Vagina (tissue), 2 donors: ENCODE measurements around the gene THRA. TPM values are rescaled to one million over a fixed set of nuclear protein-coding genes. Genes with fewer than 3 reads are reported as not detected.

Experiments
- DNase-seq, 2 donors: peaks; one replicate each; pipeline ENCODE4 v3.0.0-alpha.2; 2017; ENCODE audit errors: extremely low spot score in 2 of 2
- H3K27ac ChIP-seq: fragments of 200-600 bp; sonication (generic); one replicate; pipeline ENCODE4 v1.5.1; 2019
- H3K27me3 ChIP-seq: fragments of 200-600 bp; sonication (generic); one replicate; pipeline ENCODE4 v1.5.1; 2019
- H3K36me3 ChIP-seq, 2 donors: fragments of 200-600 bp; sonication (generic); one replicate each; pipeline ENCODE4 v1.5.1; 2017 to 2019
- H3K4me1 ChIP-seq: fragments of 200-600 bp; sonication (generic); one replicate; pipeline ENCODE4 v1.5.1; 2019
- H3K4me3 ChIP-seq, 2 donors: fragments of 200-600 bp; sonication (generic); 1 replicate in 1 of 2; 2 replicates in 1 of 2; pipeline ENCODE4 v1.5.1; 2016 to 2019
- H3K9me3 ChIP-seq: fragments of 200-600 bp; sonication (generic); one replicate; pipeline ENCODE4 v1.5.1; 2019
- CTCF ChIP-seq, 3 experiments: fragments of 450-650 bp in 2 of 3; fragments of 200-600 bp in 1 of 3; sonication (generic) in 1 of 3; IDR thresholded peaks; one replicate each; pipeline ENCODE4 v1.5.1; 2017 to 2019; ENCODE audit warnings: antibody characterized with exemption in 3 of 3, mild to moderate bottlenecking in 2 of 3, moderate library complexity in 2 of 3
- POLR2A ChIP-seq, 2 donors: fragments of 450-650 bp; IDR thresholded peaks; one replicate each; pipeline ENCODE4 v1.6.1; 2017; ENCODE audit warnings: antibody characterized with exemption in 2 of 2, mild to moderate bottlenecking in 2 of 2, moderate library complexity in 2 of 2
- POLR2AphosphoS5 ChIP-seq, 2 donors: sonication (generic); formaldehyde crosslinking; IDR thresholded peaks; one replicate each; pipeline ENCODE4 v1.9.0; 2017; ENCODE audit warnings: antibody characterized with exemption in 2 of 2, mild to moderate bottlenecking in 2 of 2, low read depth in 1 of 2; ENCODE audit not compliant: insufficient read depth in 1 of 2
- intact Hi-C: fragments of 100-400 bp; cut with DNase I; formaldehyde crosslinking; loops from one replicate; pipeline ENCODE4 v1.15.1; 2023
- total RNA-seq: library from RNA; depleted of rRNA; stranded (reverse); fragments of >200 nt; gene quantifications from one replicate; pipeline ENCODE4 v1.2.3, GENCODE V29; 2016

Gene THRA
- total RNA-seq, 1 donor from 2014 or later: 40.3 TPM

- Histone ChIP-seq H3K36me3 (peaks cover 0 to 9% of the 10 kb centered on the region in 2 donors), H3K27ac (peak overlapping the region; percentile 89), H3K4me1 (peaks cover 81% of the 10 kb centered on the region), H3K4me3 (no peak overlapping the region), H3K9me3 (no peaks in the 10 kb centered on the region), H3K27me3 (no peaks in the 10 kb centered on the region)
- intact Hi-C loops: loop anchor here (5.0 kb wide), 2 partner anchors 96 to 151 kb away; no protein-coding TSS in a partner anchor
- DNase-seq: no peak
- TF ChIP-seq POLR2A (IDR thresholded peaks at IDR 0.05) (no peak), CTCF (IDR thresholded peaks at IDR 0.05) (no peak), POLR2AphosphoS5 (IDR thresholded peaks at IDR 0.05; ENCODE audit: insufficient read depth in 1 of 2, low read depth in 1 of 2) (no peak)
These were observed 46.5 kb upstream of the THRA start for GRCh38 chr17:40015998-40016985.

GRCh38 chr17:40017422-40018080 lies 45.2 kb upstream of the THRA start:
- Histone ChIP-seq H3K4me3 (no peak overlapping the region), H3K4me1 (peaks cover 94% of the 10 kb centered on the region), H3K36me3 (peaks cover 0 to 14% of the 10 kb centered on the region in 2 donors), H3K9me3 (no peaks in the 10 kb centered on the region), H3K27ac (peak overlapping the region; percentile 89), H3K27me3 (no peaks in the 10 kb centered on the region)
- intact Hi-C loops: loop anchor here (5.0 kb wide), 2 partner anchors 95 to 150 kb away; no protein-coding TSS in a partner anchor
- no peak for DNase-seq
- TF ChIP-seq POLR2AphosphoS5 (IDR thresholded peaks at IDR 0.05; ENCODE audit: insufficient read depth in 1 of 2, low read depth in 1 of 2) (no peak), POLR2A (IDR thresholded peaks at IDR 0.05) (no peak), CTCF (IDR thresholded peaks at IDR 0.05) (no peak)

GRCh38 chr17:40018211-40019121 lies 44.3 kb upstream of the THRA start:
- H3K27me3 ChIP-seq: no peaks in the 10 kb centered on the region
- peaks cover 100% of the 10 kb centered on the region for H3K4me1 ChIP-seq
- H3K27ac ChIP-seq: peak overlapping the region; percentile 89
- no peaks in the 10 kb centered on the region for H3K9me3 ChIP-seq
- TF ChIP-seq POLR2AphosphoS5 (IDR thresholded peaks at IDR 0.05; ENCODE audit: insufficient read depth in 1 of 2, low read depth in 1 of 2): peak in 1 of 2 donors; percentile 55
- TF ChIP-seq CTCF (IDR thresholded peaks at IDR 0.05): no peak
- H3K4me3 ChIP-seq: peak overlapping the region in 1 of 2 donors; percentile 25
- intact Hi-C loops: loop anchor here (5.0 kb wide), 2 partner anchors 94 to 149 kb away; no protein-coding TSS in a partner anchor
- no peak for DNase-seq
- peaks cover 0 to 14% of the 10 kb centered on the region in 2 donors for H3K36me3 ChIP-seq

GRCh38 chr17:40019140-40019991 lies 43.4 kb upstream of the THRA start:
- intact Hi-C loops: loop anchor here (5.0 kb wide), 2 partner anchors 93 to 148 kb away; no protein-coding TSS in a partner anchor
- H3K27ac ChIP-seq: peak overlapping the region; percentile 89
- peaks cover 0 to 14% of the 10 kb centered on the region in 2 donors for H3K36me3 ChIP-seq
- no peaks in the 10 kb centered on the region for H3K27me3 ChIP-seq
- H3K4me3 ChIP-seq: peak overlapping the region in 1 of 2 donors; percentile 25
- no peak for DNase-seq
- no peak for TF ChIP-seq CTCF (IDR thresholded peaks at IDR 0.05)
- peak in 1 of 2 donors; percentile 57 for TF ChIP-seq POLR2AphosphoS5 (IDR thresholded peaks at IDR 0.05; ENCODE audit: insufficient read depth in 1 of 2, low read depth in 1 of 2)
- H3K4me1 ChIP-seq: peaks cover 100% of the 10 kb centered on the region
- no peaks in the 10 kb centered on the region for H3K9me3 ChIP-seq
